ENCODE results near the gene ZNF57.

ZNF57 gene

DNA sequence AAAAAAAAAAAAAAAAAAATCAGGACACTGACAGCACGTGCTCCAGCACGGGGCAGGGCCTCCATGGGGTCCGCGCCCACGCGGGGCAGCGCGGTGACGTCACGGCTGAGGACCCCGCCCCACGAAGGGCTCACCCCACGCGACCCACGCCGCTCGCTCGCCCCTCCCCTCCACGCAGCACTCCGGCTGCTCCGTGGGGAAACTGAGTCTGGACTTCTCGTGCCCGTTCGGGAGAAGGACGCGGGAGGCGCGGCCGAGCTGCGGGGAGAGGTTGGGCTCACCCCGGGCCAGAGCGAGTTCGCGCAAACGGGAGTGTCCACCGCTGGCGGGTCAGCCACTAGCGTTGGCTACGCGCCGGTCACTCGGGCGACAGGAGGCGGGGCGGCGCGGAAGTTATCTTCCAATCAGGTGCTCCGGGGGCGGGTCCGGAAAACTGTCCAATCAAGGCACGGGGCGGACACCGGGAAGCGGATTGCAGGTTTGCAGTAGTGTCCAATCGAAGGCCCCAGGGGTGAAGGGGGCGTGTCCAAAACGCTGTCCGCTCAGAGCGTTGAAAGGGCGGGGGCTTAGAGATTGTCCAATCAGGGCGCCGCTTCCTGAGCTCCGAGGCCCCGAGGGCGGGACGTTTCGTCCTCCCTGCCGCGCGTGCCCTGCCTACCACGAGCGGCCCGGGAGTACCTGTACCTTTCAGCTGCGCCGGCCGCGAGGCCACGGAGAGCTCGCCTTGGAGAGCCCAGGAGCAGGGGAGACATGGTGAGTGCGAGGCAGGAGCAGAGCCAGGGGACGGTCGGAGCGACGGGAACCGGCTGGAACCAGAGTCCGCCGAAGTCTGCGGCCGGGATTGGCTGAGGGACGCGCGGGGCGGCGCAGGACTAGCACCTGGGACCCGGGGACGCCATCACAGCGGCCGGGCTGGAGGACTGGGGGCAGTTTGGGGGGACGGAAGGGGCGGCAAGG is at the start of gene ZNF57 (continued):
- TF ChIP-seq ZNF311 (tag by site-specific recombination; IDR thresholded peaks at IDR 0.05; ENCODE audit: borderline replicate concordance) (no peak), HOXC10 (CRISPR knock-in tag; IDR thresholded peaks at IDR 0.05) (no peak), ZNF23 (tag by site-specific recombination; IDR thresholded peaks at IDR 0.05; ENCODE audit: borderline replicate concordance) (no peak), ZNF324 (tag by site-specific recombination; IDR thresholded peaks at IDR 0.05) (peak; percentile 65; the same call in 1 of the 2 replicates), ZNF19 (tag by site-specific recombination; IDR thresholded peaks at IDR 0.05; ENCODE audit: low read depth) (no peak), ZNF140 (tag by site-specific recombination; IDR thresholded peaks at IDR 0.05) (no peak), WT1 (tag by site-specific recombination; IDR thresholded peaks at IDR 0.05) (no peak), ZNF48 (tag by site-specific recombination; IDR thresholded peaks at IDR 0.05) (no peak), KLF7 (tag by site-specific recombination; IDR thresholded peaks at IDR 0.05; ENCODE audit: borderline replicate concordance) (no peak), ZNF548 (tag by site-specific recombination; IDR thresholded peaks at IDR 0.05) (no peak), ZNF292 (tag by site-specific recombination; IDR thresholded peaks at IDR 0.05; ENCODE audit: borderline replicate concordance, low read depth) (no peak), ZXDB (tag by site-specific recombination; IDR thresholded peaks at IDR 0.05) (0 out of 2 replicates have a peak, but pooled peaks have one; percentile 6), OVOL3 (tag by site-specific recombination; IDR thresholded peaks at IDR 0.05) (no peak), PATZ1 (tag by site-specific recombination; IDR thresholded peaks at IDR 0.05) (0 out of 2 replicates have a peak, but pooled peaks have one; percentile 26), ZNF658 (tag by site-specific recombination; IDR thresholded peaks at IDR 0.05) (no peak), ZNF133 (tag by site-specific recombination; IDR thresholded peaks at IDR 0.05) (no peak), OSR2 (tag by site-specific recombination; IDR thresholded peaks at IDR 0.05) (no peak), ZFHX2 (tag by site-specific recombination; conservative IDR thresholded peaks at IDR 0.05) (peak; percentile 81), ZNF76 (tag by site-specific recombination; IDR thresholded peaks at IDR 0.05; ENCODE audit: borderline replicate concordance, low read depth) (no peak), ZNF701 (tag by site-specific recombination; IDR thresholded peaks at IDR 0.05) (no peak), ZNF677 (tag by site-specific recombination; IDR thresholded peaks at IDR 0.05) (no peak), ZNF335 (tag by site-specific recombination; conservative IDR thresholded peaks at IDR 0.05) (peak; percentile 98)
- TF ChIP-seq, protein P1, sequence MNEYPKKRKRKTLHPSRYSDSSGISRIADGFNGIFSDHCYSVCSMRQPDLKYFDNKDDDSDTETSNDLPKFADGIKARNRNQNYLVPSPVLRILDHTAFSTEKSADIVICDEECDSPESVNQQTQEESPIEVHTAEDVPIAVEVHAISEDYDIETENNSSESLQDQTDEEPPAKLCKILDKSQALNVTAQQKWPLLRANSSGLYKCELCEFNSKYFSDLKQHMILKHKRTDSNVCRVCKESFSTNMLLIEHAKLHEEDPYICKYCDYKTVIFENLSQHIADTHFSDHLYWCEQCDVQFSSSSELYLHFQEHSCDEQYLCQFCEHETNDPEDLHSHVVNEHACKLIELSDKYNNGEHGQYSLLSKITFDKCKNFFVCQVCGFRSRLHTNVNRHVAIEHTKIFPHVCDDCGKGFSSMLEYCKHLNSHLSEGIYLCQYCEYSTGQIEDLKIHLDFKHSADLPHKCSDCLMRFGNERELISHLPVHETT (tag by site-specific recombination; IDR thresholded peaks at IDR 0.05) = no peak
- TF ChIP-seq, protein P2, sequence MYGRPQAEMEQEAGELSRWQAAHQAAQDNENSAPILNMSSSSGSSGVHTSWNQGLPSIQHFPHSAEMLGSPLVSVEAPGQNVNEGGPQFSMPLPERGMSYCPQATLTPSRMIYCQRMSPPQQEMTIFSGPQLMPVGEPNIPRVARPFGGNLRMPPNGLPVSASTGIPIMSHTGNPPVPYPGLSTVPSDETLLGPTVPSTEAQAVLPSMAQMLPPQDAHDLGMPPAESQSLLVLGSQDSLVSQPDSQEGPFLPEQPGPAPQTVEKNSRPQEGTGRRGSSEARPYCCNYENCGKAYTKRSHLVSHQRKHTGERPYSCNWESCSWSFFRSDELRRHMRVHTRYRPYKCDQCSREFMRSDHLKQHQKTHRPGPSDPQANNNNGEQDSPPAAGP (tag by site-specific recombination; IDR thresholded peaks at IDR 0.05) = no peak; the same call in none of the 2 replicates
- TF ChIP-seq, protein P3, sequence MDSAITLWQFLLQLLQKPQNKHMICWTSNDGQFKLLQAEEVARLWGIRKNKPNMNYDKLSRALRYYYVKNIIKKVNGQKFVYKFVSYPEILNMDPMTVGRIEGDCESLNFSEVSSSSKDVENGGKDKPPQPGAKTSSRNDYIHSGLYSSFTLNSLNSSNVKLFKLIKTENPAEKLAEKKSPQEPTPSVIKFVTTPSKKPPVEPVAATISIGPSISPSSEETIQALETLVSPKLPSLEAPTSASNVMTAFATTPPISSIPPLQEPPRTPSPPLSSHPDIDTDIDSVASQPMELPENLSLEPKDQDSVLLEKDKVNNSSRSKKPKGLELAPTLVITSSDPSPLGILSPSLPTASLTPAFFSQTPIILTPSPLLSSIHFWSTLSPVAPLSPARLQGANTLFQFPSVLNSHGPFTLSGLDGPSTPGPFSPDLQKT (IDR thresholded peaks at IDR 0.05; ENCODE audit: borderline replicate concordance, low read depth, low read length) = no peak
- TF ChIP-seq, protein P4, sequence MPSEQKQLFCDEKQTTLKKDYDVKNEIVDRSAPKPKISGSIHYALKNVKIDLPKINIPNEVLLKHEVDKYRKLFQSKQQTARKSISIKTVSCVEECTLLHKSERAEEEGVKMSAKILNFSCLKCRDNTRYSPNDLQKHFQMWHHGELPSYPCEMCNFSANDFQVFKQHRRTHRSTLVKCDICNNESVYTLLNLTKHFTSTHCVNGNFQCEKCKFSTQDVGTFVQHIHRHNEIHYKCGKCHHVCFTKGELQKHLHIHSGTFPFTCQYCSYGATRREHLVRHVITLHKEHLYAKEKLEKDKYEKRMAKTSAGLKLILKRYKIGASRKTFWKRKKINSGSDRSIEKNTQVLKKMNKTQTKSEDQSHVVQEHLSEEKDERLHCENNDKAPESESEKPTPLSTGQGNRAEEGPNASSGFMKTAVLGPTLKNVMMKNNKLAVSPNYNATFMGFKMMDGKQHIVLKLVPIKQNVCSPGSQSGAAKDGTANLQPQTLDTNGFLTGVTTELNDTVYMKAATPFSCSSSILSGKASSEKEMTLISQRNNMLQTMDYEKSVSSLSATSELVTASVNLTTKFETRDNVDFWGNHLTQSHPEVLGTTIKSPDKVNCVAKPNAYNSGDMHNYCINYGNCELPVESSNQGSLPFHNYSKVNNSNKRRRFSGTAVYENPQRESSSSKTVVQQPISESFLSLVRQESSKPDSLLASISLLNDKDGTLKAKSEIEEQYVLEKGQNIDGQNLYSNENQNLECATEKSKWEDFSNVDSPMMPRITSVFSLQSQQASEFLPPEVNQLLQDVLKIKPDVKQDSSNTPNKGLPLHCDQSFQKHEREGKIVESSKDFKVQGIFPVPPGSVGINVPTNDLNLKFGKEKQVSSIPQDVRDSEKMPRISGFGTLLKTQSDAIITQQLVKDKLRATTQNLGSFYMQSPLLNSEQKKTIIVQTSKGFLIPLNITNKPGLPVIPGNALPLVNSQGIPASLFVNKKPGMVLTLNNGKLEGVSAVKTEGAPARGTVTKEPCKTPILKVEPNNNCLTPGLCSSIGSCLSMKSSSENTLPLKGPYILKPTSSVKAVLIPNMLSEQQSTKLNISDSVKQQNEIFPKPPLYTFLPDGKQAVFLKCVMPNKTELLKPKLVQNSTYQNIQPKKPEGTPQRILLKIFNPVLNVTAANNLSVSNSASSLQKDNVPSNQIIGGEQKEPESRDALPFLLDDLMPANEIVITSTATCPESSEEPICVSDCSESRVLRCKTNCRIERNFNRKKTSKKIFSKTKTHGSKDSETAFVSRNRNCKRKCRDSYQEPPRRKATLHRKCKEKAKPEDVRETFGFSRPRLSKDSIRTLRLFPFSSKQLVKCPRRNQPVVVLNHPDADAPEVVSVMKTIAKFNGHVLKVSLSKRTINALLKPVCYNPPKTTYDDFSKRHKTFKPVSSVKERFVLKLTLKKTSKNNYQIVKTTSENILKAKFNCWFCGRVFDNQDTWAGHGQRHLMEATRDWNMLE (tag by site-specific recombination; conservative IDR thresholded peaks at IDR 0.05; ENCODE audit: low read depth) = no peak
- TF ChIP-seq, protein P5, sequence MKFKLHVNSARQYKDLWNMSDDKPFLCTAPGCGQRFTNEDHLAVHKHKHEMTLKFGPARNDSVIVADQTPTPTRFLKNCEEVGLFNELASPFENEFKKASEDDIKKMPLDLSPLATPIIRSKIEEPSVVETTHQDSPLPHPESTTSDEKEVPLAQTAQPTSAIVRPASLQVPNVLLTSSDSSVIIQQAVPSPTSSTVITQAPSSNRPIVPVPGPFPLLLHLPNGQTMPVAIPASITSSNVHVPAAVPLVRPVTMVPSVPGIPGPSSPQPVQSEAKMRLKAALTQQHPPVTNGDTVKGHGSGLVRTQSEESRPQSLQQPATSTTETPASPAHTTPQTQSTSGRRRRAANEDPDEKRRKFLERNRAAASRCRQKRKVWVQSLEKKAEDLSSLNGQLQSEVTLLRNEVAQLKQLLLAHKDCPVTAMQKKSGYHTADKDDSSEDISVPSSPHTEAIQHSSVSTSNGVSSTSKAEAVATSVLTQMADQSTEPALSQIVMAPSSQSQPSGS (tag by site-specific recombination; IDR thresholded peaks at IDR 0.05; ENCODE audit: low read depth) = peak; percentile 80
